ENCODE measurements around the gene SMLR1.

SMLR1 gene

DNA sequence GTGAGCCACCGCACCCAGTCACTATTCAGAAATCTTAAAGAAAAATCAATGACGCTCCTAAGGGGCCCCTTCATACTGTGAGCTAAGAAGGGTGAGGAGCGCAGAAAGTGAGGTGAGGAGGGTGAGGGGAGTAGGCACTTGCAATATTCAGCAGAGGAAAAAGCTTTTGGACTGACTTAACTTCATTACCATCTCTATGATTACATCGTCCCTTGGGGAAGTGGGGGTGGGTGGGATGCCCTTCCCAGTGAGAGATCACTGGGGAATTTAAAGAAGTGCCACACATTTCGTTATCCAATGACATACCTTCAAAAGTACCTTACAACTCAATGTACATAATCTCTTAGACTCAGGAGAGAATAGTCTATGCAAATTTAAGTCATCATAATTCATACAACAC lies 46.5 kb downstream of the SMLR1 start:
- H3K27ac ChIP-seq: no peak overlapping the region
- TF ChIP-seq, protein P1, sequence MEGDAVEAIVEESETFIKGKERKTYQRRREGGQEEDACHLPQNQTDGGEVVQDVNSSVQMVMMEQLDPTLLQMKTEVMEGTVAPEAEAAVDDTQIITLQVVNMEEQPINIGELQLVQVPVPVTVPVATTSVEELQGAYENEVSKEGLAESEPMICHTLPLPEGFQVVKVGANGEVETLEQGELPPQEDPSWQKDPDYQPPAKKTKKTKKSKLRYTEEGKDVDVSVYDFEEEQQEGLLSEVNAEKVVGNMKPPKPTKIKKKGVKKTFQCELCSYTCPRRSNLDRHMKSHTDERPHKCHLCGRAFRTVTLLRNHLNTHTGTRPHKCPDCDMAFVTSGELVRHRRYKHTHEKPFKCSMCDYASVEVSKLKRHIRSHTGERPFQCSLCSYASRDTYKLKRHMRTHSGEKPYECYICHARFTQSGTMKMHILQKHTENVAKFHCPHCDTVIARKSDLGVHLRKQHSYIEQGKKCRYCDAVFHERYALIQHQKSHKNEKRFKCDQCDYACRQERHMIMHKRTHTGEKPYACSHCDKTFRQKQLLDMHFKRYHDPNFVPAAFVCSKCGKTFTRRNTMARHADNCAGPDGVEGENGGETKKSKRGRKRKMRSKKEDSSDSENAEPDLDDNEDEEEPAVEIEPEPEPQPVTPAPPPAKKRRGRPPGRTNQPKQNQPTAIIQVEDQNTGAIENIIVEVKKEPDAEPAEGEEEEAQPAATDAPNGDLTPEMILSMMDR (conservative IDR thresholded peaks at IDR 0.05): no peak
- TF ChIP-seq ZFX (IDR thresholded peaks at IDR 0.05): no peak

- no peak overlapping the region for H3K27ac ChIP-seq
- TF ChIP-seq, protein P1 (conservative IDR thresholded peaks at IDR 0.05): no peak
- no peak for TF ChIP-seq ZFX (IDR thresholded peaks at IDR 0.05)
Measured at GRCh38 chr6:130879826-130880225, 52.6 kb downstream of the SMLR1 start.

DNA sequence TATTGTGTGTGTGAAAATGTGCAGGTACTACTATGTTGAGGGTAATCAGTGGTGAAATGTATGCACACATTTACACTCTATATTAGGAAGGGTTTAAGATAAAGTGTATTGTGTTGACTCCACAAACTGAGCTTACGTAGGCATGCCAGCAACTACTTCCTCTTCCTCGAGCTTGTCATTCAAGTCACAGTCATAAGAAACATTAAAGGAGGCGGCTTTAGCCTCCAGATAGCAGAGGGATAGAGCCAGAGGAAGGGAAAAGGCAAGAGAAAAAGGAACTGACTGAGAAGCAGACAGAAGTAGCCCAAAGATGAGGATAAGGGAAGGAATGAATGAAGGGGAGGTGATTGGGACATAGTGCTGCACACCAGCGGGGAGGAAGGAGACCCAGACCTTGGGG lies 55.2 kb downstream of the SMLR1 start:
- TF ChIP-seq, protein P1 (conservative IDR thresholded peaks at IDR 0.05): no peak
- no peak for TF ChIP-seq ZFX (IDR thresholded peaks at IDR 0.05)
- H3K27ac ChIP-seq: no peak overlapping the region

GRCh38 chr6:130885392-130886192 lies 58.4 kb downstream of the SMLR1 start:
- TF ChIP-seq ZFX (IDR thresholded peaks at IDR 0.05): no peak
- TF ChIP-seq, protein P1 (conservative IDR thresholded peaks at IDR 0.05): peak; percentile 87
- no peak overlapping the region for H3K27ac ChIP-seq

Data from C4-2B (cell line).